Heart right ventricle (tissue), 16 donors: ENCODE data around the gene TTBK2. TPM values are rescaled to one million over a fixed set of nuclear protein-coding genes. Genes with fewer than 3 reads are reported as not detected.

ENCODE experiments used
- ATAC-seq, 8 donors: fragments of 200-7000 bp; cut with Tn5 transposase; one replicate each; pipeline ENCODE4 v1.9.1; 2020; ENCODE audit warnings: mild to moderate bottlenecking in 8 of 8, moderate library complexity in 8 of 8, moderate number of reproducible peaks in 1 of 8
- DNase-seq, 2 donors: peaks; one replicate each; pipeline ENCODE4 v3.0.0-alpha.2; 2020
- H3K27ac ChIP-seq, 10 donors: fragments of 200-600 bp; sonication (generic) in 2 of 10; one replicate each; pipeline versions ENCODE4 v1.5.0 to v1.8.0; 2020 to 2022; ENCODE audit warnings: mild to moderate bottlenecking in 3 of 10
- H3K27me3 ChIP-seq, 7 donors: fragments of 200-600 bp; one replicate each; pipeline ENCODE4 v1.8.0; 2021 to 2022; ENCODE audit warnings: mild to moderate bottlenecking in 2 of 7
- H3K36me3 ChIP-seq, 9 donors: fragments of 200-600 bp; sonication (generic) in 1 of 9; one replicate each; pipeline versions ENCODE4 v1.5.0 to v1.8.0; 2020 to 2022; ENCODE audit warnings: mild to moderate bottlenecking in 2 of 9
- H3K4me1 ChIP-seq, 9 donors: fragments of 200-600 bp; sonication (generic) in 1 of 9; one replicate each; pipeline versions ENCODE4 v1.5.0 to v1.8.0; 2020 to 2022; ENCODE audit warnings: mild to moderate bottlenecking in 4 of 9
- H3K4me3 ChIP-seq, 10 donors: fragments of 200-600 bp; sonication (generic) in 2 of 10; one replicate each; pipeline versions ENCODE4 v1.5.0 to v1.8.0; 2020 to 2022; ENCODE audit warnings: mild to moderate bottlenecking in 7 of 10, moderate library complexity in 2 of 10
- H3K9me3 ChIP-seq, 11 donors: fragments of 200-600 bp in 10 of 11; sonication (generic) in 2 of 11; one replicate each; pipeline versions ENCODE4 v1.5.0 to v1.8.0; 2013 to 2022; ENCODE audit warnings: mild to moderate bottlenecking in 2 of 11, control low read depth in 1 of 11, moderate library complexity in 1 of 11
- CTCF ChIP-seq, 9 donors: fragments of 200-600 bp; sonication (generic) in 2 of 9; IDR thresholded peaks; one replicate each; pipeline versions ENCODE4 v1.5.0 to v1.8.0; 2021 to 2022; ENCODE audit warnings: antibody characterized with exemption in 9 of 9, mild to moderate bottlenecking in 5 of 9, moderate library complexity in 1 of 9
- WGBS, 2 donors: extraction: QIAGEN DNeasy Blood & Tissue Kit; methylation state at CpG; one replicate each; pipeline ENCODE4 v1.1.7; 2013; ENCODE audit warnings: inconsistent platforms in 1 of 2; 5-methylcytosine and 5-hydroxymethylcytosine counted together
- intact Hi-C, 10 donors: fragments of 100-400 bp; cut with DNase I; formaldehyde crosslinking; loops; one replicate each; pipeline versions ENCODE4 v1.11.1 to v1.14.2; 2022
- polyA plus RNA-seq, 2 donors: library from polyadenylated mRNA; stranded (reverse); fragments of 200-250 nt; gene quantifications; one replicate each; pipeline ENCODE4 v1.2.3, GENCODE V29; 2013
- total RNA-seq, 10 donors: library from RNA; stranded (reverse); fragmentation: NEBNext Ultra II Directional in 3 of 10; extraction: Animal tissue kit (Norgen Biotek cat#: 25700) in 3 of 10; gene quantifications; one replicate each; pipeline versions ENCODE4 v1.2.1 to v1.2.4, GENCODE V29; 2021 to 2023
- donor health status: Arrhythmogenic right ventricular cardiomyopathy.
- donor health status: ischemic (EF 13 %, LVEDD 7.1; RV severe dilation, severe dysfunction).
- donor health status: healthy with polysubstance abuse.
- donor health status: DM: no; HTN: yes; CAD: no.
- donor health status: DM: no; HTN: no; CAD: no.
- donor health status: ischemic (EF 25% LVEDD 6.9; RV normal size, moderate dysfunction).
- donor health status: ischemic (EF 25% LVEDD 5.7; RV mildly dilated, moderate dysfunction).
- donor health status: healthy.
- donor health status: DM: yes; HTN: yes; CAD: no.
- donor health status: Ischemic cardiomyopathy.
- donor health status: ischemic (EF 35%, LVEDD 5.7; RV mildly dilated, moderate dysfunction).
- donor health status: nonischemic (EF 11% LVEDD 7.7; RV severe dilation, severe dysfunction).
- donor health status: DM: yes; HTN: yes; CAD: no.
- donor health status: PGD.
- donor health status: ischemic (EF 29% LVEDD 5.4; RV normal size, mild dysfunction).
- donor health status: nonischemic (EF 23%, LVEDD 6.1; RV moderate dilation, normal function).

TTBK2 gene
- total and polyA plus RNA-seq, 12 donors, result 2.1 to 29.1 (median 22.1) TPM

DNA sequence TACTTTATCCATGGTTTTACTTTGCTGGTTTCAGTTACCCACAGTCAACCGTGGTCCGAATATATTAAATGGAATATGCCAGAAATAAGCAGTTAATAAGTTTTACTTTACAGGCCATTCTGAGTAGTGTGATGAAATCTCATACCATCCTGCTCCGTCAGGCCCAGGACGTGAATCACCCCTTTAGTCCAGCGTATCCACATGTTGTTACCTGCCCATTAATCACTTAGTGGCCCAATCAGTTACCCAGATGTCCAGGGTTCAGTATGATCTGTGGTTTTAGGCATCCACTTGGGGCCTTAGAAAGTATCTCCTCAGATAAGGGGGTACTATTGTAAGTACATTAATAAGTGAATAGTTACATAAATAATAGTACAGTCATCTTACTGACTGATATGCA lies 88.0 kb downstream of the TTBK2 start:
- Histone ChIP-seq H3K36me3 (peaks cover 0 to 53% (median 0%) of the 10 kb centered on the region in 9 donors), H3K4me1 (no peaks in the 10 kb centered on the region), H3K4me3 (no peak overlapping the region), H3K27ac (no peak overlapping the region), H3K9me3 (no peaks in the 10 kb centered on the region), H3K27me3 (no peaks in the 10 kb centered on the region)
- ATAC-seq (no peak), DNase-seq (no peak)
- 97 to 98% methylated on average over 5 of the region's 5 CpGs for WGBS, 2 donors
- TF ChIP-seq CTCF (IDR thresholded peaks at IDR 0.05), result no peak
- intact Hi-C loops, result no loop called here

- Histone ChIP-seq H3K9me3 (no peaks in the 10 kb centered on the region), H3K4me1 (no peaks in the 10 kb centered on the region), H3K27me3 (no peaks in the 10 kb centered on the region), H3K36me3 (peaks cover 0 to 71% (median 7%) of the 10 kb centered on the region in 9 donors), H3K27ac (no peak overlapping the region), H3K4me3 (no peak overlapping the region)
- DNase-seq (no peak), ATAC-seq (no peak)
- intact Hi-C loops, result loop anchor here in 1 of 10 donors (10.0 kb wide), 1 partner anchor 98 kb away; the partner anchor contains the start of gene TTBK2
- TF ChIP-seq CTCF (IDR thresholded peaks at IDR 0.05), result no peak
- WGBS, 2 donors, result 69 to 91% methylated on average over 4 of the region's 4 CpGs
These were observed 94.2 kb downstream of the TTBK2 start for GRCh38 chr15:42826251-42826890.

DNA sequence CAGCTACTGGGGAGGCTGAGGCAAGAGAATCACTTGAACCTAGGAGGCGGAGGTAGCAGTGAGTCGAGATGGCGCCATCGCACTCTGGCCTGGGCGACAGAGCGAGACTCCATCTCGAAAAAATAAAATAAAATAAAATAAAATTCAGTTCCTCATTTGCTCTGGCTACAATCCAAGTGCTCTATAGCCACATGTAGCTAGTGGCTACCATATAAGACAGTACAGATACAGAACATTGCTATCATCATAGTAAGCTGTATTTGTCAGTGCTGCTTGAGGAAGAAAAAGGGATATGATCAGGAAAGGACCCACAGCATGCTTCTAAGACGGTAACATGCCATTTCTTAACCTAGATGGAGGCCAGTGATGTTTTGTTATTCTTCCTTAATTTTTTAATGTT lies 95.0 kb downstream of the TTBK2 start:
- no peak for ATAC-seq
- 97 to 98% methylated on average over 8 of the region's 8 CpGs for WGBS, 2 donors

DNA sequence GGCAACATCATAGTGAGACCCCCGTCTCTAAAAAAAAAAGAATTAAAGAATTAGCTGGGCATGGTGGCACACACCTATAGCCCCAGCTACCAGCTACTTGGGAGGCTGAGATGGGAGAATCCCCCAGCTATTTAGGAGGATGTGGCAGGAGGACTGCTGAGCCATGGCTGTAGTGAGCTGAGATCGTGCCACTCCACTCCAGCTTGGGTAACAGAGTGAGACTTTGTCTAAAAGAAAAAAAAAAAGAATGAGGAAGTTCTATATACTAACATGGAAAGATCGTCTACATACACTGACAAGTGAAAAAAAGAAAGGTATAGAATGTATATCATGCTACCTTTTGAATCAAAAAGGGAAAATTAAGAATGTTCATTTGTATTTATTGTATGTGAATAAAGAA lies 99.8 kb downstream of the TTBK2 start:
- no peak for ATAC-seq
- WGBS, 2 donors, result 93 to 95% methylated on average over 3 of the region's 3 CpGs
- intact Hi-C loops, result loop anchor here in 1 of 10 donors (10.0 kb wide), 1 partner anchor 104 kb away; the partner anchor contains the start of gene TTBK2
- Histone ChIP-seq H3K27me3 (no peaks in the 10 kb centered on the region), H3K4me1 (peaks cover 0 to 8% (median 0%) of the 10 kb centered on the region in 9 donors), H3K27ac (no peak overlapping the region), H3K36me3 (peaks cover 0 to 49% (median 7%) of the 10 kb centered on the region in 9 donors), H3K4me3 (no peak overlapping the region), H3K9me3 (no peaks in the 10 kb centered on the region)
- TF ChIP-seq CTCF (IDR thresholded peaks at IDR 0.05), result no peak
- DNase-seq, result no peak

More for the DNA sequence above, 95.0 kb downstream of the TTBK2 start:
- H3K4me1 ChIP-seq, result no peaks in the 10 kb centered on the region
- H3K27me3 ChIP-seq, result no peaks in the 10 kb centered on the region
- H3K27ac ChIP-seq, result no peak overlapping the region
- H3K9me3 ChIP-seq, result no peaks in the 10 kb centered on the region
- H3K4me3 ChIP-seq, result no peak overlapping the region
- H3K36me3 ChIP-seq, result peaks cover 0 to 75% (median 7%) of the 10 kb centered on the region in 9 donors
- TF ChIP-seq CTCF (IDR thresholded peaks at IDR 0.05), result no peak
- intact Hi-C loops, result loop anchor here in 1 of 10 donors (10.0 kb wide), 1 partner anchor 99 kb away; the partner anchor contains the start of gene TTBK2
- DNase-seq, result no peak
